AG08395 (cell line): ENCODE measurements around the gene SYTL5.

ENCODE experiments used
- DNase-seq: peaks from one replicate; pipeline ENCODE4 v3.0.0; 2012; ENCODE audit warnings: mixed read lengths, low spot score

Gene SYTL5

GRCh38 chrX:38138900-38139299, 132.5 kb downstream of the SYTL5 start:
- no peak for DNase-seq

GRCh38 chrX:38142610-38143009, 136.3 kb downstream of the SYTL5 start:
- DNase-seq, result peak; percentile 22

- DNase-seq, result no peak
Observed at GRCh38 chrX:38149016-38149415, 142.7 kb downstream of the SYTL5 start.

GRCh38 chrX:38150993-38151392, 144.6 kb downstream of the SYTL5 start:
- DNase-seq, result no peak

GRCh38 chrX:38151441-38151840, 145.1 kb downstream of the SYTL5 start:
- DNase-seq, result peak; percentile 20

GRCh38 chrX:38154340-38154739, 148.0 kb downstream of the SYTL5 start:
- DNase-seq, result no peak

GRCh38 chrX:38154818-38155217, 148.5 kb downstream of the SYTL5 start:
- no peak for DNase-seq

- DNase-seq, result no peak
Observed at GRCh38 chrX:38156838-38157237, 150.5 kb downstream of the SYTL5 start.

- DNase-seq, result no peak
Observed at GRCh38 chrX:38163193-38163592, 156.8 kb downstream of the SYTL5 start.

GRCh38 chrX:38165023-38165422, 158.7 kb downstream of the SYTL5 start:
- no peak for DNase-seq

- peak; percentile 16 for DNase-seq
Observed at GRCh38 chrX:38166478-38167083, 160.2 kb downstream of the SYTL5 start.

- DNase-seq, result no peak
Observed at GRCh38 chrX:38170556-38170955, 164.2 kb downstream of the SYTL5 start.

GRCh38 chrX:38172596-38172995, 166.2 kb downstream of the SYTL5 start:
- no peak for DNase-seq

GRCh38 chrX:38175139-38175538, 168.8 kb downstream of the SYTL5 start:
- DNase-seq, result peak; percentile 18

GRCh38 chrX:38178396-38178795, 172.0 kb downstream of the SYTL5 start:
- no peak for DNase-seq
